ENCODE data around the gene PPIL4. TPM values are rescaled to one million over a fixed set of nuclear protein-coding genes. Genes with fewer than 3 reads are reported as not detected.

PPIL4 gene
- total and polyA plus RNA-seq, 2 of the 13 experiments (the other 11 are each of a cell fraction or from before 2014, with no cell fraction given) = 5.5 to 46.0 TPM

DNA sequence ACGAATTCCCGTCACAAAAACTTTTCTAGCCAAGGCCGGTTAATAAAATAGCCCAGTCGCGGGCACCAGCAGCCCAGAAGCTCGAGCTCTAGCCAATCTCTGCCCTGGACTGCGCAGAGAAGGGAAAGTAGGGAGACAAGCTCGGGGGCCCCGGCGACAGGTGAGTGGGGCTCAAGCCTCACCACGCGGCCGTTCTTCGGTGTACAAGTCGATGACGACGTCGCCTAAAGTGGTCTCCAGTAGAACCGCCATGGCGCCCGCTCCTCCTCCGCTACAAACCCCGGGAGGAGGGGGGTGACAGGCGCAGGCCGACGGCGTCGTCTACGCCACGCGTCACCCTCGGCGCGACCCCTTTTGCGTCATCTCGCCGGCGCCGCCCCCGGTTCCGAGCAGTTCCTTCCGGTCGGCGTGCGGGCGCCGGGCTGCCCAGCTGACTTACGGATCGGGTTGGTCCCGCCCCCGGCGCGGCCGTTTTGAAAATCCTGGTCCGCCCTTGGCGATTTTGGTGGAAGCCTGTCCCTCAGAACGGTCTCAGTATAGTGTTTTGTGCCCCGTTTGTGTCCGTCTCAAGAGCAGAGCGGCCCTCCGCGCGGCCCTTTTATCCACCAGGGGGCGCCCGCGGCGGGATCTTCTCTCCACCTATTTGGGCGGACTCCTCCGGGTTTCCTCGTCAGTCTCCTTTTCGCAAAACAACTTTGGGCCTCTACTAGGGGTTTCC lies at the start of gene PPIL4 (continued):
- TF ChIP-seq, protein P1, sequence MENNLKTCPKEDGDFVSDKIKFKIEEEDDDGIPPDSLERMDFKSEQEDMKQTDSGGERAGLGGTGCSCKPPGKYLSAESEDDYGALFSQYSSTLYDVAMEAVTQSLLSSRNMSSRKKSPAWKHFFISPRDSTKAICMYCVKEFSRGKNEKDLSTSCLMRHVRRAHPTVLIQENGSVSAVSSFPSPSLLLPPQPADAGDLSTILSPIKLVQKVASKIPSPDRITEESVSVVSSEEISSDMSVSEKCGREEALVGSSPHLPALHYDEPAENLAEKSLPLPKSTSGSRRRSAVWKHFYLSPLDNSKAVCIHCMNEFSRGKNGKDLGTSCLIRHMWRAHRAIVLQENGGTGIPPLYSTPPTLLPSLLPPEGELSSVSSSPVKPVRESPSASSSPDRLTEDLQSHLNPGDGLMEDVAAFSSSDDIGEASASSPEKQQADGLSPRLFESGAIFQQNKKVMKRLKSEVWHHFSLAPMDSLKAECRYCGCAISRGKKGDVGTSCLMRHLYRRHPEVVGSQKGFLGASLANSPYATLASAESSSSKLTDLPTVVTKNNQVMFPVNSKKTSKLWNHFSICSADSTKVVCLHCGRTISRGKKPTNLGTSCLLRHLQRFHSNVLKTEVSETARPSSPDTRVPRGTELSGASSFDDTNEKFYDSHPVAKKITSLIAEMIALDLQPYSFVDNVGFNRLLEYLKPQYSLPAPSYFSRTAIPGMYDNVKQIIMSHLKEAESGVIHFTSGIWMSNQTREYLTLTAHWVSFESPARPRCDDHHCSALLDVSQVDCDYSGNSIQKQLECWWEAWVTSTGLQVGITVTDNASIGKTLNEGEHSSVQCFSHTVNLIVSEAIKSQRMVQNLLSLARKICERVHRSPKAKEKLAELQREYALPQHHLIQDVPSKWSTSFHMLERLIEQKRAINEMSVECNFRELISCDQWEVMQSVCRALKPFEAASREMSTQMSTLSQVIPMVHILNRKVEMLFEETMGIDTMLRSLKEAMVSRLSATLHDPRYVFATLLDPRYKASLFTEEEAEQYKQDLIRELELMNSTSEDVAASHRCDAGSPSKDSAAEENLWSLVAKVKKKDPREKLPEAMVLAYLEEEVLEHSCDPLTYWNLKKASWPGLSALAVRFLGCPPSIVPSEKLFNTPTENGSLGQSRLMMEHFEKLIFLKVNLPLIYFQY (CRISPR knock-in tag; IDR thresholded peaks at IDR 0.05; ENCODE audit: borderline replicate concordance) = peak; percentile 82; the same call in 1 of the 2 replicates
- no peak for TF ChIP-seq ZBTB40 (IDR thresholded peaks at IDR 0.05)
- peak; percentile 85 for TF ChIP-seq ZBTB40 (CRISPR knock-in tag; IDR thresholded peaks at IDR 0.05)
- peak; percentile 92 for TF ChIP-seq ZNF407 (CRISPR knock-in tag; IDR thresholded peaks at IDR 0.05; ENCODE audit: not compliant biosample characterization)
- 0 out of 2 replicates have a peak, but pooled peaks have one; percentile 62 for TF ChIP-seq PAX8 (CRISPR knock-in tag; IDR thresholded peaks at IDR 0.05; ENCODE audit: borderline replicate concordance)
